Mucosa of stomach (tissue), 1 donor: ENCODE data around the gene GRXCR1.

ENCODE experiments used
- H3K27me3 ChIP-seq: one replicate; pipeline ENCODE4 v1.7.0; 2013; ENCODE audit warnings: mild to moderate bottlenecking, low read length; ENCODE audit not compliant: control insufficient read depth, insufficient read depth
- H3K36me3 ChIP-seq: one replicate; pipeline ENCODE4 v1.7.0; 2013; ENCODE audit warnings: low read length; ENCODE audit not compliant: control insufficient read depth, insufficient read depth
- H3K4me1 ChIP-seq: one replicate; pipeline ENCODE4 v1.7.0; 2013; ENCODE audit warnings: mild to moderate bottlenecking, low read length; ENCODE audit not compliant: control insufficient read depth, insufficient read depth
- H3K4me3 ChIP-seq: one replicate; pipeline ENCODE4 v1.7.0; 2013; ENCODE audit warnings: low read length
- H3K9ac ChIP-seq: one replicate; pipeline ENCODE4 v1.7.0; 2013; ENCODE audit warnings: mild to moderate bottlenecking, low read length, moderate library complexity
- H3K9me3 ChIP-seq: one replicate; pipeline ENCODE4 v1.7.0; 2013; ENCODE audit warnings: mild to moderate bottlenecking, low read length, moderate library complexity; ENCODE audit not compliant: control insufficient read depth
- donor health status: Pancreatic carcinoma.

Gene GRXCR1

GRCh38 chr4:43049326-43049725 is 156.8 kb downstream of the GRXCR1 start:
- no peaks in the 10 kb centered on the region for H3K9me3 ChIP-seq
- H3K9ac ChIP-seq = no peak overlapping the region
- no peaks in the 10 kb centered on the region for H3K27me3 ChIP-seq
- H3K36me3 ChIP-seq = no peaks in the 10 kb centered on the region
- H3K4me1 ChIP-seq = no peaks in the 10 kb centered on the region
- no peak overlapping the region for H3K4me3 ChIP-seq

GRCh38 chr4:43066415-43066814 is 173.9 kb downstream of the GRXCR1 start:
- H3K4me3 ChIP-seq = no peak overlapping the region
- H3K9ac ChIP-seq = no peak overlapping the region
- no peaks in the 10 kb centered on the region for H3K27me3 ChIP-seq
- H3K9me3 ChIP-seq = no peaks in the 10 kb centered on the region
- H3K4me1 ChIP-seq = no peaks in the 10 kb centered on the region
- no peaks in the 10 kb centered on the region for H3K36me3 ChIP-seq

DNA sequence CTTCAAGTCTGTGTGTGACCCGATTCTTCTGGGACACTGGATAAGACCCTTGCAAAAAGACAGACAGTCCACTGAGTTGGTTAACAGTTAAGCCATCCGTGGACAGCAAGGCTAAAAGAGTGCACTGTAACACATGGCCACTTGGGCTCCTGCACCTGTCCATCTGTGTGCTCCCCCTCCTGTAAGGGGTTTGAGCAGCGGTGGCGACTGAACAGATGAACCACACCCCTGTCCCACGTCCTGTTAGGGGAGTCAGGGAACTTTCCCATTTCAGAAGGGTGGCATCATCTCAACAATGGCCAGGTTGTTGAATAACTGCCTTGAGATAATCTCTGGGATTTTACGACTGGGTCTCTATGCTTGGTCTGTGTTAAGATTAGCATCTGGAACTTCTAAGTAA is 178.6 kb downstream of the GRXCR1 start:
- no peaks in the 10 kb centered on the region for H3K4me1 ChIP-seq
- H3K27me3 ChIP-seq = no peaks in the 10 kb centered on the region
- H3K36me3 ChIP-seq = no peaks in the 10 kb centered on the region
- no peaks in the 10 kb centered on the region for H3K9me3 ChIP-seq
- no peak overlapping the region for H3K4me3 ChIP-seq
- no peak overlapping the region for H3K9ac ChIP-seq
